HepG2 (cell line): Measurements from ENCODE around the gene SNUPN. TPM values are rescaled to one million over a fixed set of nuclear protein-coding genes. Genes with fewer than 3 reads are reported as not detected.

Source experiments
- CHD4 ChIP-seq: fragments of 200-600 bp; sonication (generic); IDR thresholded peaks from 2 replicates; pipeline ENCODE4 v1.7.0; 2017; ENCODE audit warnings: mild to moderate bottlenecking, low read length, borderline replicate concordance
- KDM1A ChIP-seq: IDR thresholded peaks from 2 replicates; pipeline ENCODE4 v1.6.1; 2016; ENCODE audit warnings: missing compliant biosample characterization
- MAFK ChIP-seq, 2 experiments: IDR thresholded peaks in 1 of 2; conservative IDR thresholded peaks in 1 of 2; 2 replicates each; pipeline ENCODE4 v1.6.1; 2011; ENCODE audit warnings: improper control_type of control experiment in 2 of 2, low read length in 2 of 2
- NR2F6 ChIP-seq, 2 experiments: IDR thresholded peaks; 2 replicates each; pipeline ENCODE4 v1.6.1; 2016; ENCODE audit warnings: antibody characterized with exemption in 1 of 2, mild to moderate bottlenecking in 1 of 2
- RBM22 ChIP-seq: fragments of 200-400 bp; formaldehyde crosslinking; optimal IDR thresholded peaks from 2 replicates; pipeline ENCODE3; 2017; ENCODE audit warnings: mild to moderate bottlenecking, low read length, moderate library complexity
- SOX6 ChIP-seq, 2 experiments: fragments of 450-650 bp in 1 of 2; sonication (generic) in 1 of 2; formaldehyde crosslinking in 1 of 2; IDR thresholded peaks; 2 replicates each; pipeline versions ENCODE4 v1.4.0 to v1.6.1; 2017 to 2020; ENCODE audit warnings: antibody characterized with exemption in 1 of 2, mild to moderate bottlenecking in 1 of 2, missing genetic modification reagents in 1 of 2
- ZNF558 ChIP-seq: sonication (generic); formaldehyde crosslinking; IDR thresholded peaks from 2 replicates; pipeline ENCODE4 v1.9.0; 2022; ENCODE audit warnings: mild to moderate bottlenecking, missing genetic modification reagents, borderline replicate concordance
- polyA plus RNA-seq, 8 experiments: library from polyadenylated mRNA; depleted of rRNA in 3 of 8; stranded (reverse) in 7 of 8; unstranded in 1 of 8; fragments of >200 nt; fragmentation: Illumina TruSeq in 4 of 8; extraction: Trizol in 4 of 8; gene quantifications; 2 replicates each; pipeline versions ENCODE4 v1.2.1 to v1.2.3, GENCODE V29; 2011 to 2016; ENCODE audit warnings: low read depth in 4 of 8, missing spikeins in 1 of 8, mixed read lengths in 1 of 8; ENCODE audit not compliant: insufficient read depth in 1 of 8
- total RNA-seq, 5 experiments: library from RNA; depleted of rRNA; stranded (reverse); fragments of >200 nt; fragmentation: Illumina TruSeq; extraction: Trizol; gene quantifications; 2 replicates each; pipeline ENCODE4 v1.2.3, GENCODE V29; 2016; ENCODE audit warnings: low read depth in 1 of 5
- TF ChIP-seq, protein P1 (sequence below): sonication (generic); formaldehyde crosslinking; IDR thresholded peaks from 2 replicates; pipeline ENCODE4 v1.4.0; 2020; ENCODE audit warnings: missing genetic modification reagents
- TF ChIP-seq, protein P2 (sequence below), 2 experiments: sonication (generic) in 1 of 2; formaldehyde crosslinking in 1 of 2; IDR thresholded peaks; 2 replicates each; pipeline versions ENCODE4 v1.4.0 to v1.6.1; 2016 to 2020; ENCODE audit warnings: borderline replicate concordance in 1 of 2, low read depth in 1 of 2, mild to moderate bottlenecking in 1 of 2, missing genetic modification reagents in 1 of 2
- TF ChIP-seq, protein P3 (sequence below): sonication (generic); formaldehyde crosslinking; IDR thresholded peaks from 2 replicates; pipeline ENCODE4 v1.9.0; 2021; ENCODE audit warnings: missing genetic modification reagents, mild to moderate bottlenecking, borderline replicate concordance
- TF ChIP-seq, protein P4 (sequence below): sonication (generic); formaldehyde crosslinking; IDR thresholded peaks from 2 replicates; pipeline ENCODE4 v1.8.0; 2022; ENCODE audit warnings: missing genetic modification reagents, mild to moderate bottlenecking, borderline replicate concordance
- TF ChIP-seq, protein P5 (sequence below): sonication (generic); formaldehyde crosslinking; IDR thresholded peaks from 2 replicates; pipeline ENCODE4 v1.5.1; 2020; ENCODE audit warnings: missing genetic modification reagents, mild to moderate bottlenecking, borderline replicate concordance

Gene SNUPN
- total and polyA plus RNA-seq, 2 of the 13 experiments (the other 11 are each of a cell fraction or from before 2014, with no cell fraction given): 9.0 to 16.4 TPM

DNA sequence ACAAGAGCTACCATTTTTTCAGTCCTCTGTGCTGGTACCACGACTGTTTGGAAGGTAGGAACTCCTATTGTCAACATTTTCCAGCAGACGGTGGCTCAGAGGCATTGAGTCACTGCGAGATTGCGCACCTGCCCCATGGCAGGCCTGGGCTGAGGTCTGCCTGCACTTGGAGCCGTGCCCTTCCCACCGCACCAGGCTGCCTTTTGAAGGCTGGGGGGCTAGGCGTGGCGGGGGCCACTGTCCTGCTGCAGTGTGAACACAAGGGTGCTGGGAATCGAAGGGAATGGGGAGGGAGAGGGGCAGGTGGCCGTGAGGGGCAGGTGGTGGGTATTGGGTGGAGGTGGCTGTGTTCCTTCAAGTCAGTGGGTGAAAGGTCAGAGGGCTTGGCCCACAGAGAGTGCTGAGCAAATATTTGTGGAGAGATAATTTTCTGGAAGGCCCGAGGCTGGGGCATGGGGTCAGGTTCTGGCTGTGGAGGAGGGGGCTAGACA lies 38.5 kb upstream of the SNUPN start (continued):
- TF ChIP-seq, protein P1, sequence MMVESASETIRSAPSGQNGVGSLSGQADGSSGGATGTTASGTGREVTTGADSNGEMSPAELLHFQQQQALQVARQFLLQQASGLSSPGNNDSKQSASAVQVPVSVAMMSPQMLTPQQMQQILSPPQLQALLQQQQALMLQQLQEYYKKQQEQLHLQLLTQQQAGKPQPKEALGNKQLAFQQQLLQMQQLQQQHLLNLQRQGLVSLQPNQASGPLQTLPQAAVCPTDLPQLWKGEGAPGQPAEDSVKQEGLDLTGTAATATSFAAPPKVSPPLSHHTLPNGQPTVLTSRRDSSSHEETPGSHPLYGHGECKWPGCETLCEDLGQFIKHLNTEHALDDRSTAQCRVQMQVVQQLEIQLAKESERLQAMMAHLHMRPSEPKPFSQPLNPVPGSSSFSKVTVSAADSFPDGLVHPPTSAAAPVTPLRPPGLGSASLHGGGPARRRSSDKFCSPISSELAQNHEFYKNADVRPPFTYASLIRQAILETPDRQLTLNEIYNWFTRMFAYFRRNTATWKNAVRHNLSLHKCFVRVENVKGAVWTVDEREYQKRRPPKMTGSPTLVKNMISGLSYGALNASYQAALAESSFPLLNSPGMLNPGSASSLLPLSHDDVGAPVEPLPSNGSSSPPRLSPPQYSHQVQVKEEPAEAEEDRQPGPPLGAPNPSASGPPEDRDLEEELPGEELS (CRISPR knock-in tag): no peak
- TF ChIP-seq, protein P2, sequence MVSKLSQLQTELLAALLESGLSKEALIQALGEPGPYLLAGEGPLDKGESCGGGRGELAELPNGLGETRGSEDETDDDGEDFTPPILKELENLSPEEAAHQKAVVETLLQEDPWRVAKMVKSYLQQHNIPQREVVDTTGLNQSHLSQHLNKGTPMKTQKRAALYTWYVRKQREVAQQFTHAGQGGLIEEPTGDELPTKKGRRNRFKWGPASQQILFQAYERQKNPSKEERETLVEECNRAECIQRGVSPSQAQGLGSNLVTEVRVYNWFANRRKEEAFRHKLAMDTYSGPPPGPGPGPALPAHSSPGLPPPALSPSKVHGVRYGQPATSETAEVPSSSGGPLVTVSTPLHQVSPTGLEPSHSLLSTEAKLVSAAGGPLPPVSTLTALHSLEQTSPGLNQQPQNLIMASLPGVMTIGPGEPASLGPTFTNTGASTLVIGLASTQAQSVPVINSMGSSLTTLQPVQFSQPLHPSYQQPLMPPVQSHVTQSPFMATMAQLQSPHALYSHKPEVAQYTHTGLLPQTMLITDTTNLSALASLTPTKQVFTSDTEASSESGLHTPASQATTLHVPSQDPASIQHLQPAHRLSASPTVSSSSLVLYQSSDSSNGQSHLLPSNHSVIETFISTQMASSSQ (IDR thresholded peaks at IDR 0.05; ENCODE audit: low read depth): no peak
- TF ChIP-seq, protein P2 (CRISPR knock-in tag; IDR thresholded peaks at IDR 0.05; ENCODE audit: borderline replicate concordance): no peak
- TF ChIP-seq, protein P3, sequence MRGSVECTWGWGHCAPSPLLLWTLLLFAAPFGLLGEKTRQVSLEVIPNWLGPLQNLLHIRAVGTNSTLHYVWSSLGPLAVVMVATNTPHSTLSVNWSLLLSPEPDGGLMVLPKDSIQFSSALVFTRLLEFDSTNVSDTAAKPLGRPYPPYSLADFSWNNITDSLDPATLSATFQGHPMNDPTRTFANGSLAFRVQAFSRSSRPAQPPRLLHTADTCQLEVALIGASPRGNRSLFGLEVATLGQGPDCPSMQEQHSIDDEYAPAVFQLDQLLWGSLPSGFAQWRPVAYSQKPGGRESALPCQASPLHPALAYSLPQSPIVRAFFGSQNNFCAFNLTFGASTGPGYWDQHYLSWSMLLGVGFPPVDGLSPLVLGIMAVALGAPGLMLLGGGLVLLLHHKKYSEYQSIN (CRISPR knock-in tag): no peak
- TF ChIP-seq, protein P4, sequence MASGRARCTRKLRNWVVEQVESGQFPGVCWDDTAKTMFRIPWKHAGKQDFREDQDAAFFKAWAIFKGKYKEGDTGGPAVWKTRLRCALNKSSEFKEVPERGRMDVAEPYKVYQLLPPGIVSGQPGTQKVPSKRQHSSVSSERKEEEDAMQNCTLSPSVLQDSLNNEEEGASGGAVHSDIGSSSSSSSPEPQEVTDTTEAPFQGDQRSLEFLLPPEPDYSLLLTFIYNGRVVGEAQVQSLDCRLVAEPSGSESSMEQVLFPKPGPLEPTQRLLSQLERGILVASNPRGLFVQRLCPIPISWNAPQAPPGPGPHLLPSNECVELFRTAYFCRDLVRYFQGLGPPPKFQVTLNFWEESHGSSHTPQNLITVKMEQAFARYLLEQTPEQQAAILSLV (CRISPR knock-in tag): no peak
- no peak for TF ChIP-seq ZNF558 (CRISPR knock-in tag)
- no peak for TF ChIP-seq SOX6 (IDR thresholded peaks at IDR 0.05)
- TF ChIP-seq SOX6 (CRISPR knock-in tag; IDR thresholded peaks at IDR 0.05): peak; percentile 54; the same call in 1 of the 2 replicates
- TF ChIP-seq MAFK (conservative IDR thresholded peaks at IDR 0.05 in 1 of 2, IDR thresholded peaks at IDR 0.05 in 1 of 2; ENCODE audit: low read length in 2 of 2): no peak
- no peak for TF ChIP-seq KDM1A
- peak; percentile 94 for TF ChIP-seq NR2F6 (IDR thresholded peaks at IDR 0.05)
- TF ChIP-seq NR2F6 (CRISPR knock-in tag; IDR thresholded peaks at IDR 0.05): peak; percentile 84
- TF ChIP-seq, protein P5, sequence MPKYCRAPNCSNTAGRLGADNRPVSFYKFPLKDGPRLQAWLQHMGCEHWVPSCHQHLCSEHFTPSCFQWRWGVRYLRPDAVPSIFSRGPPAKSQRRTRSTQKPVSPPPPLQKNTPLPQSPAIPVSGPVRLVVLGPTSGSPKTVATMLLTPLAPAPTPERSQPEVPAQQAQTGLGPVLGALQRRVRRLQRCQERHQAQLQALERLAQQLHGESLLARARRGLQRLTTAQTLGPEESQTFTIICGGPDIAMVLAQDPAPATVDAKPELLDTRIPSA (CRISPR knock-in tag): no peak
- peak; percentile 46 for TF ChIP-seq RBM22
- no peak for TF ChIP-seq CHD4
